Endothelial cell of umbilical vein (primary cell): Measurements from ENCODE around the gene CUL9. TPM values are rescaled to one million over a fixed set of nuclear protein-coding genes. Genes with fewer than 3 reads are reported as not detected.

ENCODE experiments used
- BruUV-seq: library from RNA; stranded (reverse); fragments of 400-500 nt; replicated peaks from 2 replicates; lab custom pipeline; 2021; lab: Mats Ljungman, UMichigan
- CTCF ChIA-PET: fragments of 300-600, 350-600 bp; sonication (Branson Sonifier 250); formaldehyde crosslinking; loops from one replicate; lab custom pipeline; 2021; ENCODE audit warnings: antibody characterized with exemption, inconsistent platforms; lab: Charles Lee
- POLR2A ChIA-PET: fragments of 300-600, 350-600 bp; sonication (Branson Sonifier 250); formaldehyde crosslinking; loops from one replicate; lab custom pipeline; 2021; ENCODE audit warnings: antibody characterized with exemption, inconsistent platforms; lab: Charles Lee
- DNase-seq: peaks from one replicate; pipeline ENCODE4 v3.0.0-alpha.2; 2011; ENCODE audit warnings: low read depth, low spot score
- FAIRE-seq: peaks from 2 replicates; lab custom pipeline; 2011; peaks lifted over from hg19 to GRCh38; lab: Jason Lieb, UNC
- H2AFZ ChIP-seq: 2 replicates; pipeline ENCODE4 v1.6.0; 2012; ENCODE audit warnings: low read depth, low read length, control low read depth, inconsistent platforms
- H3K27ac ChIP-seq: 2 replicates; pipeline ENCODE4 v1.5.1; 2011; ENCODE audit warnings: low read depth, mild to moderate bottlenecking, control low read depth, low read length, moderate library complexity; ENCODE audit not compliant: insufficient read depth
- H3K27me3 ChIP-seq, 2 experiments: 2 replicates each; pipeline versions ENCODE4 v1.6.0 to v1.6.1; 2011; ENCODE audit warnings: low read length in 2 of 2, mixed read lengths in 1 of 2; ENCODE audit not compliant: control insufficient read depth in 2 of 2, insufficient read depth in 2 of 2
- H3K36me3 ChIP-seq, 2 experiments: 2 replicates in 1 of 2; 3 replicates in 1 of 2; pipeline ENCODE4 v1.5.1; 2011; ENCODE audit warnings: low read length in 2 of 2, mild to moderate bottlenecking in 1 of 2, moderate library complexity in 1 of 2; ENCODE audit not compliant: control insufficient read depth in 2 of 2, insufficient read depth in 2 of 2; ENCODE audit errors: extremely low read depth in 1 of 2
- H3K4me1 ChIP-seq: 3 replicates; pipeline ENCODE4 v1.5.1; 2011; ENCODE audit warnings: mild to moderate bottlenecking, low read length; ENCODE audit not compliant: control insufficient read depth, insufficient read depth; ENCODE audit errors: extremely low read depth
- H3K4me2 ChIP-seq: 2 replicates; pipeline ENCODE4 v1.6.1; 2011; ENCODE audit warnings: low read length, control low read depth, mixed read lengths; ENCODE audit not compliant: insufficient read depth
- H3K4me3 ChIP-seq, 3 experiments: fragments of 200-600 bp in 1 of 3; sonication (generic), shearing (Covaris generic) in 1 of 3; replicated peaks in 1 of 3; 2 replicates each; pipeline ENCODE4 v1.5.1; 2011 to 2016; ENCODE audit warnings: control low read depth in 3 of 3, low read length in 3 of 3, mild to moderate bottlenecking in 2 of 3, inconsistent platforms in 1 of 3, low read depth in 1 of 3, moderate library complexity in 1 of 3; ENCODE audit not compliant: insufficient read depth in 1 of 3
- H3K79me2 ChIP-seq: 2 replicates; pipeline ENCODE4 v1.6.0; 2012; ENCODE audit warnings: low read length, inconsistent platforms; ENCODE audit not compliant: control insufficient read depth, insufficient read depth
- H3K9ac ChIP-seq: replicated peaks from 2 replicates; pipeline ENCODE3; 2011; ENCODE audit warnings: low read length, control low read depth; ENCODE audit not compliant: insufficient read depth; ENCODE audit errors: extremely low read depth
- H3K9me1 ChIP-seq: replicated peaks from 3 replicates; pipeline ENCODE4 v1.6.0; 2011; ENCODE audit warnings: mild to moderate bottlenecking, low read length; ENCODE audit not compliant: control insufficient read depth, insufficient read depth; ENCODE audit errors: extremely low read depth
- H3K9me3 ChIP-seq: replicated peaks from 2 replicates; pipeline ENCODE4 v1.5.1; 2012; ENCODE audit warnings: low read length, inconsistent platforms; ENCODE audit not compliant: control insufficient read depth, insufficient read depth
- H4K20me1 ChIP-seq: replicated peaks from 2 replicates; pipeline ENCODE3; 2011; ENCODE audit warnings: mild to moderate bottlenecking, low read length; ENCODE audit not compliant: control insufficient read depth, insufficient read depth; ENCODE audit errors: extremely low read depth
- CTCF ChIP-seq, 2 donors: IDR thresholded peaks; 1 replicate in 1 of 2; 2 replicates in 1 of 2; pipeline ENCODE4 v1.5.1; 2011; ENCODE audit warnings: low read length in 2 of 2, mild to moderate bottlenecking in 2 of 2, moderate library complexity in 2 of 2, control low read depth in 1 of 2, inconsistent platforms in 1 of 2, low read depth in 1 of 2; ENCODE audit not compliant: insufficient read depth in 1 of 2; ENCODE audit errors: extremely low read depth in 1 of 2
- EZH2 ChIP-seq: IDR thresholded peaks from 2 replicates; pipeline ENCODE4 v1.6.1; 2012; ENCODE audit warnings: borderline replicate concordance, low read depth, mild to moderate bottlenecking, moderate library complexity, low read length, inconsistent platforms; ENCODE audit not compliant: severe bottlenecking
- FOS ChIP-seq: IDR thresholded peaks from 2 replicates; pipeline ENCODE4 v1.6.1; 2011; ENCODE audit warnings: mild to moderate bottlenecking, low read length, moderate library complexity, borderline replicate concordance; ENCODE audit not compliant: insufficient read depth
- GATA2 ChIP-seq: IDR thresholded peaks from 2 replicates; pipeline ENCODE4 v1.7.0; 2011; ENCODE audit warnings: low read depth, mild to moderate bottlenecking, moderate library complexity, mixed read lengths, low read length; ENCODE audit not compliant: insufficient read length, insufficient read depth
- JUN ChIP-seq: IDR thresholded peaks from 2 replicates; pipeline ENCODE4 v1.6.1; 2011; ENCODE audit warnings: borderline replicate concordance, low read depth; ENCODE audit not compliant: insufficient read length, insufficient read depth
- MAX ChIP-seq: IDR thresholded peaks from 2 replicates; pipeline ENCODE4 v1.6.1; 2011; ENCODE audit not compliant: insufficient read depth, insufficient read length
- MYC ChIP-seq: IDR thresholded peaks from one replicate; pipeline ENCODE4 v1.6.1; 2011; ENCODE audit warnings: mild to moderate bottlenecking, low read depth, low read length
- POLR2A ChIP-seq: IDR thresholded peaks from 2 replicates; pipeline ENCODE4 v1.6.1; 2012; ENCODE audit warnings: low read depth, mild to moderate bottlenecking, control low read depth, low read length
- POLR2AphosphoS5 ChIP-seq: IDR thresholded peaks from 2 replicates; pipeline ENCODE4 v1.6.1; 2012; ENCODE audit warnings: low read depth, mild to moderate bottlenecking, control low read depth, low read length, moderate library complexity; ENCODE audit not compliant: insufficient read depth
- dilution Hi-C: fragments of 300-500 bp; cut with MboI; formaldehyde crosslinking; loops from one replicate; pipeline ENCODE4 v1.15.0; 2019; ENCODE audit warnings: low sequenced_read_pairs; ENCODE audit not compliant: extremely low pct_ligation_motif_present
- intact Hi-C: fragments of 100-400 bp; cut with micrococcal nuclease; formaldehyde crosslinking; loops from one replicate; pipeline ENCODE4 v1.10.0; 2022
- polyA plus RNA-seq, 4 experiments: library from polyadenylated mRNA; depleted of rRNA in 3 of 4; stranded (reverse) in 3 of 4; unstranded in 1 of 4; fragments of >200 nt; gene quantifications; 2 replicates each; pipeline versions ENCODE4 v1.2.1 to v1.2.3, GENCODE V29; 2011 to 2012; ENCODE audit warnings: missing spikeins in 1 of 4
- total RNA-seq: library from RNA; stranded (reverse); gene quantifications from 2 replicates; pipeline ENCODE4 v1.2.3, GENCODE V29; 2021

Gene CUL9
- total and polyA plus RNA-seq, 2 donors (not counting 3 experiments of a cell fraction or from before 2014, with no cell fraction given) = 38.7 to 46.0 TPM

- no peak overlapping the region for H2AFZ ChIP-seq
- no peak overlapping the region for H3K4me2 ChIP-seq
- dilution Hi-C loops = no loop called here
- no TSS peak for BruUV-seq
- FAIRE-seq (peak; percentile 28), DNase-seq (no peak)
- intact Hi-C loops = no loop called here
- no peaks in the 10 kb centered on the region for H3K9me3 ChIP-seq
- no peak overlapping the region for H3K9ac ChIP-seq
- CTCF ChIA-PET = interaction anchor here (1.6 to 2.7 kb wide), 2 partner anchors 39 kb away, joined by 3 to 10 read pairs; partner anchors contain the start of gene DNPH1
- H3K4me3 ChIP-seq = no peak overlapping the region
- H3K36me3 ChIP-seq = peaks cover 5 to 20% of the 10 kb centered on the region in 2 experiments
- TF ChIP-seq MAX = no peak
- no peak for TF ChIP-seq MYC
- TF ChIP-seq GATA2 = no peak
- no peak for TF ChIP-seq POLR2AphosphoS5
- TF ChIP-seq CTCF (IDR thresholded peaks at IDR 0.05; ENCODE audit: extremely low read depth in 1 of 2, insufficient read depth in 1 of 2, low read depth in 1 of 2, low read length in 2 of 2) = no peak
- no peak for TF ChIP-seq POLR2A
- TF ChIP-seq EZH2 = no peak
- TF ChIP-seq FOS = no peak
- TF ChIP-seq JUN = no peak
- no peaks in the 10 kb centered on the region for H3K79me2 ChIP-seq
- no peaks in the 10 kb centered on the region for H3K4me1 ChIP-seq
- H3K27me3 ChIP-seq = no peaks in the 10 kb centered on the region
- no peaks in the 10 kb centered on the region for H3K9me1 ChIP-seq
- no peak overlapping the region for H3K27ac ChIP-seq
- no peaks in the 10 kb centered on the region for H4K20me1 ChIP-seq
- POLR2A ChIA-PET = no interaction called here
Observed at GRCh38 chr6:43189776-43190304, 7.8 kb downstream of the CUL9 start.
